Measurements from ENCODE around the gene MORF4L2.
"Not testable (repeated sequence)": the region's sequence is repeated elsewhere in the genome, so short reads cannot be mapped to it uniquely, and the experiment has no call there.

GRCh38 chrX:103657066-103657465 is 29.4 kb downstream of the MORF4L2 start:
- not testable (repeated sequence) for TF ChIP-seq EZH2 (IDR thresholded peaks at IDR 0.05; ENCODE audit: insufficient read depth, poor library complexity, severe bottlenecking); EZH2phosphoT487 (IDR thresholded peaks at IDR 0.05; ENCODE audit: insufficient read depth, low read depth)

All from GM23248 (cell line).